Liver (tissue), 9 donors: ENCODE data around the gene DAB1. TPM values are rescaled to one million over a fixed set of nuclear protein-coding genes. Genes with fewer than 3 reads are reported as not detected.

Source experiments
- DNase-seq: peaks from one replicate; pipeline ENCODE4 v3.0.0-alpha.2; 2017; ENCODE audit warnings: low spot score
- H3K27ac ChIP-seq, 2 donors: one replicate each; pipeline ENCODE4 v1.7.0; 2013; ENCODE audit warnings: inconsistent platforms in 2 of 2, low read length in 2 of 2, control low read depth in 1 of 2, low read depth in 1 of 2, mild to moderate bottlenecking in 1 of 2
- H3K27me3 ChIP-seq, 4 donors: one replicate each; pipeline versions ENCODE4 v1.6.1 to v1.7.0; 2013; ENCODE audit warnings: low read length in 3 of 4, inconsistent platforms in 1 of 4, mild to moderate bottlenecking in 1 of 4, moderate library complexity in 1 of 4; ENCODE audit not compliant: control insufficient read depth in 4 of 4, insufficient read depth in 4 of 4
- H3K36me3 ChIP-seq, 4 donors: one replicate each; pipeline versions ENCODE4 v1.6.1 to v1.7.0; 2013; ENCODE audit warnings: low read length in 3 of 4, mild to moderate bottlenecking in 3 of 4, low read depth in 1 of 4, moderate library complexity in 1 of 4; ENCODE audit not compliant: control insufficient read depth in 4 of 4, insufficient read depth in 3 of 4
- H3K4me1 ChIP-seq, 4 donors: one replicate each; pipeline versions ENCODE4 v1.6.1 to v1.7.0; 2013; ENCODE audit warnings: low read length in 3 of 4, mild to moderate bottlenecking in 3 of 4, moderate library complexity in 1 of 4; ENCODE audit not compliant: control insufficient read depth in 4 of 4, insufficient read depth in 4 of 4
- H3K4me3 ChIP-seq, 3 donors: one replicate each; pipeline versions ENCODE4 v1.6.1 to v1.7.0; 2013; ENCODE audit warnings: low read length in 3 of 3, control low read depth in 1 of 3, low read depth in 1 of 3, mild to moderate bottlenecking in 1 of 3
- H3K9ac ChIP-seq, 2 donors: one replicate each; pipeline ENCODE4 v1.7.0; 2013; ENCODE audit warnings: low read length in 2 of 2, mild to moderate bottlenecking in 2 of 2, moderate library complexity in 2 of 2, control low read depth in 1 of 2, low read depth in 1 of 2
- H3K9me3 ChIP-seq, 4 donors: one replicate each; pipeline versions ENCODE4 v1.6.1 to v1.7.0; 2013; ENCODE audit warnings: low read length in 3 of 4; ENCODE audit not compliant: control insufficient read depth in 4 of 4
- FOXA1 ChIP-seq: IDR thresholded peaks from 2 replicates; pipeline ENCODE4 v1.6.1; 2016; ENCODE audit warnings: antibody characterized with exemption
- FOXA2 ChIP-seq: IDR thresholded peaks from 2 replicates; pipeline ENCODE4 v1.6.1; 2016; ENCODE audit warnings: antibody characterized with exemption
- GABPA ChIP-seq, 2 donors: IDR thresholded peaks in 1 of 2; conservative IDR thresholded peaks in 1 of 2; 2 replicates each; pipeline ENCODE4 v1.6.1; 2016; ENCODE audit warnings: antibody characterized with exemption in 2 of 2, mild to moderate bottlenecking in 1 of 2, moderate library complexity in 1 of 2
- HNF4A ChIP-seq, 2 donors: conservative IDR thresholded peaks; 2 replicates each; pipeline ENCODE4 v1.6.1; 2016; ENCODE audit warnings: antibody characterized with exemption in 2 of 2, mild to moderate bottlenecking in 2 of 2
- HNF4G ChIP-seq: IDR thresholded peaks from 2 replicates; pipeline ENCODE4 v1.6.1; 2016; ENCODE audit warnings: antibody characterized with exemption
- JUND ChIP-seq, 2 donors: IDR thresholded peaks; 2 replicates each; pipeline ENCODE4 v1.6.1; 2016; ENCODE audit warnings: antibody characterized with exemption in 2 of 2
- NR2F2 ChIP-seq: IDR thresholded peaks from 2 replicates; pipeline ENCODE4 v1.6.1; 2016; ENCODE audit warnings: antibody characterized with exemption
- RAD21 ChIP-seq, 2 donors: IDR thresholded peaks; 2 replicates each; pipeline ENCODE4 v1.6.1; 2016; ENCODE audit warnings: antibody characterized with exemption in 2 of 2, mild to moderate bottlenecking in 2 of 2
- RXRA ChIP-seq, 2 donors: IDR thresholded peaks; 2 replicates each; pipeline ENCODE4 v1.6.1; 2017 to 2018; ENCODE audit warnings: antibody characterized with exemption in 2 of 2, mild to moderate bottlenecking in 1 of 2
- TAF1 ChIP-seq: conservative IDR thresholded peaks from 2 replicates; pipeline ENCODE4 v1.6.1; 2016; ENCODE audit warnings: antibody characterized with exemption, mild to moderate bottlenecking
- YY1 ChIP-seq: IDR thresholded peaks from 2 replicates; pipeline ENCODE4 v1.6.1; 2016; ENCODE audit warnings: antibody characterized with exemption, mild to moderate bottlenecking
- WGBS: extraction: QIAGEN DNeasy Blood & Tissue Kit; methylation state at CpG from one replicate; pipeline ENCODE4 v1.1.7; 2013; 5-methylcytosine and 5-hydroxymethylcytosine counted together
- polyA plus RNA-seq, 2 donors: library from polyadenylated mRNA; stranded (reverse) in 1 of 2; unstranded in 1 of 2; fragments of 200-250 nt in 1 of 2; fragments of >200 nt in 1 of 2; fragmentation: Nextera tagmentation in 1 of 2; extraction: Ambion mirVana in 1 of 2; gene quantifications; one replicate each; pipeline versions ENCODE4 v1.2.1 to v1.2.3, GENCODE V29; 2013 to 2015
- total RNA-seq, 2 donors: library from RNA; depleted of rRNA; stranded (reverse); fragments of >200 nt; gene quantifications; one replicate each; pipeline ENCODE4 v1.2.3, GENCODE V29; 2014
- TF ChIP-seq, protein P1 (sequence below): IDR thresholded peaks from 2 replicates; pipeline ENCODE4 v1.6.1; 2016; ENCODE audit warnings: antibody characterized with exemption
- TF ChIP-seq, protein P2 (sequence below): IDR thresholded peaks from 2 replicates; pipeline ENCODE4 v1.6.1; 2016; ENCODE audit warnings: antibody characterized with exemption
- TF ChIP-seq, protein P3 (sequence below): IDR thresholded peaks from 2 replicates; pipeline ENCODE4 v1.6.1; 2016; ENCODE audit warnings: antibody characterized with exemption
- TF ChIP-seq, protein P4 (sequence below): IDR thresholded peaks from 2 replicates; pipeline ENCODE4 v1.6.1; 2016; ENCODE audit warnings: antibody characterized with exemption, mild to moderate bottlenecking
- TF ChIP-seq, protein P5 (sequence below): fragments of 150-350 bp; IDR thresholded peaks from 2 replicates; pipeline ENCODE4 v1.5.1; 2017; ENCODE audit warnings: improper control_type of control experiment, low read depth, low read length; ENCODE audit not compliant: missing input control
- donor health status: healthy.
- donor health status: healthy.
- donor health status: healthy.
- donor health status: healthy.
- donor health status: healthy.

Gene DAB1
- total and polyA plus RNA-seq, 4 donors, result 0.54 to 1.7 (median 1.2) TPM

DNA sequence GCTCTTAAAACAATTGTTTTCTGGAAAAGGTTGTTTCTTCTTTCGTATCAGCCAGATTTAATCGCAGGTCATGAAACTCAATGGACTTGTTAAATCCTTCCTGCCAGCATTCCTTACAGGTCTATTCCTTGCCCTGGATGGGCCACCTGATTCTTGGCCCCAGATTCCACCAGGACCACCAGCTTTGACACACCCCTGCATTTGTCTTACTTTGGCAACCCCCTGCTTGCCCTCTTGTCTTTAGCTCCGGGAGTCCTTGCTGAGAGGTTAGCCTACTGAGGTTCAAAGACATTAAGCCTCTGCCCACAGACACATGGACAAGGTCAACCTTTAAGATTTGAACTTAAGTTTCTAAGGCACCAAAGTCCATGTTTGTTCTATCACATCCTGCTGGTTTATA lies 27.1 kb upstream of the DAB1 start:
- H3K36me3 ChIP-seq, result no peaks in the 10 kb centered on the region
- H3K27ac ChIP-seq, result no peak overlapping the region
- 68% methylated on average over 3 of the region's 3 CpGs for WGBS
- no peak for TF ChIP-seq FOXA2
- TF ChIP-seq, protein P1, sequence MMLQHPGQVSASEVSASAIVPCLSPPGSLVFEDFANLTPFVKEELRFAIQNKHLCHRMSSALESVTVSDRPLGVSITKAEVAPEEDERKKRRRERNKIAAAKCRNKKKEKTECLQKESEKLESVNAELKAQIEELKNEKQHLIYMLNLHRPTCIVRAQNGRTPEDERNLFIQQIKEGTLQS, result no peak
- TF ChIP-seq, protein P2, sequence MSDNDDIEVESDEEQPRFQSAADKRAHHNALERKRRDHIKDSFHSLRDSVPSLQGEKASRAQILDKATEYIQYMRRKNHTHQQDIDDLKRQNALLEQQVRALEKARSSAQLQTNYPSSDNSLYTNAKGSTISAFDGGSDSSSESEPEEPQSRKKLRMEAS, result no peak
- TF ChIP-seq RXRA (IDR thresholded peaks at IDR 0.05), result no peak
- TF ChIP-seq, protein P3, sequence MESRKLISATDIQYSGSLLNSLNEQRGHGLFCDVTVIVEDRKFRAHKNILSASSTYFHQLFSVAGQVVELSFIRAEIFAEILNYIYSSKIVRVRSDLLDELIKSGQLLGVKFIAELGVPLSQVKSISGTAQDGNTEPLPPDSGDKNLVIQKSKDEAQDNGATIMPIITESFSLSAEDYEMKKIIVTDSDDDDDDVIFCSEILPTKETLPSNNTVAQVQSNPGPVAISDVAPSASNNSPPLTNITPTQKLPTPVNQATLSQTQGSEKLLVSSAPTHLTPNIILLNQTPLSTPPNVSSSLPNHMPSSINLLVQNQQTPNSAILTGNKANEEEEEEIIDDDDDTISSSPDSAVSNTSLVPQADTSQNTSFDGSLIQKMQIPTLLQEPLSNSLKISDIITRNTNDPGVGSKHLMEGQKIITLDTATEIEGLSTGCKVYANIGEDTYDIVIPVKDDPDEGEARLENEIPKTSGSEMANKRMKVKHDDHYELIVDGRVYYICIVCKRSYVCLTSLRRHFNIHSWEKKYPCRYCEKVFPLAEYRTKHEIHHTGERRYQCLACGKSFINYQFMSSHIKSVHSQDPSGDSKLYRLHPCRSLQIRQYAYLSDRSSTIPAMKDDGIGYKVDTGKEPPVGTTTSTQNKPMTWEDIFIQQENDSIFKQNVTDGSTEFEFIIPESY, result no peak
- no peak for TF ChIP-seq JUND (IDR thresholded peaks at IDR 0.05)
- TF ChIP-seq RAD21 (IDR thresholded peaks at IDR 0.05), result no peak
- TF ChIP-seq, protein P4, sequence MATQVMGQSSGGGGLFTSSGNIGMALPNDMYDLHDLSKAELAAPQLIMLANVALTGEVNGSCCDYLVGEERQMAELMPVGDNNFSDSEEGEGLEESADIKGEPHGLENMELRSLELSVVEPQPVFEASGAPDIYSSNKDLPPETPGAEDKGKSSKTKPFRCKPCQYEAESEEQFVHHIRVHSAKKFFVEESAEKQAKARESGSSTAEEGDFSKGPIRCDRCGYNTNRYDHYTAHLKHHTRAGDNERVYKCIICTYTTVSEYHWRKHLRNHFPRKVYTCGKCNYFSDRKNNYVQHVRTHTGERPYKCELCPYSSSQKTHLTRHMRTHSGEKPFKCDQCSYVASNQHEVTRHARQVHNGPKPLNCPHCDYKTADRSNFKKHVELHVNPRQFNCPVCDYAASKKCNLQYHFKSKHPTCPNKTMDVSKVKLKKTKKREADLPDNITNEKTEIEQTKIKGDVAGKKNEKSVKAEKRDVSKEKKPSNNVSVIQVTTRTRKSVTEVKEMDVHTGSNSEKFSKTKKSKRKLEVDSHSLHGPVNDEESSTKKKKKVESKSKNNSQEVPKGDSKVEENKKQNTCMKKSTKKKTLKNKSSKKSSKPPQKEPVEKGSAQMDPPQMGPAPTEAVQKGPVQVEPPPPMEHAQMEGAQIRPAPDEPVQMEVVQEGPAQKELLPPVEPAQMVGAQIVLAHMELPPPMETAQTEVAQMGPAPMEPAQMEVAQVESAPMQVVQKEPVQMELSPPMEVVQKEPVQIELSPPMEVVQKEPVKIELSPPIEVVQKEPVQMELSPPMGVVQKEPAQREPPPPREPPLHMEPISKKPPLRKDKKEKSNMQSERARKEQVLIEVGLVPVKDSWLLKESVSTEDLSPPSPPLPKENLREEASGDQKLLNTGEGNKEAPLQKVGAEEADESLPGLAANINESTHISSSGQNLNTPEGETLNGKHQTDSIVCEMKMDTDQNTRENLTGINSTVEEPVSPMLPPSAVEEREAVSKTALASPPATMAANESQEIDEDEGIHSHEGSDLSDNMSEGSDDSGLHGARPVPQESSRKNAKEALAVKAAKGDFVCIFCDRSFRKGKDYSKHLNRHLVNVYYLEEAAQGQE, result no peak
- TF ChIP-seq YY1, result no peak
- no peak for TF ChIP-seq FOXA1
- no peak for TF ChIP-seq HNF4A (conservative IDR thresholded peaks at IDR 0.05)
- TF ChIP-seq, protein P5, sequence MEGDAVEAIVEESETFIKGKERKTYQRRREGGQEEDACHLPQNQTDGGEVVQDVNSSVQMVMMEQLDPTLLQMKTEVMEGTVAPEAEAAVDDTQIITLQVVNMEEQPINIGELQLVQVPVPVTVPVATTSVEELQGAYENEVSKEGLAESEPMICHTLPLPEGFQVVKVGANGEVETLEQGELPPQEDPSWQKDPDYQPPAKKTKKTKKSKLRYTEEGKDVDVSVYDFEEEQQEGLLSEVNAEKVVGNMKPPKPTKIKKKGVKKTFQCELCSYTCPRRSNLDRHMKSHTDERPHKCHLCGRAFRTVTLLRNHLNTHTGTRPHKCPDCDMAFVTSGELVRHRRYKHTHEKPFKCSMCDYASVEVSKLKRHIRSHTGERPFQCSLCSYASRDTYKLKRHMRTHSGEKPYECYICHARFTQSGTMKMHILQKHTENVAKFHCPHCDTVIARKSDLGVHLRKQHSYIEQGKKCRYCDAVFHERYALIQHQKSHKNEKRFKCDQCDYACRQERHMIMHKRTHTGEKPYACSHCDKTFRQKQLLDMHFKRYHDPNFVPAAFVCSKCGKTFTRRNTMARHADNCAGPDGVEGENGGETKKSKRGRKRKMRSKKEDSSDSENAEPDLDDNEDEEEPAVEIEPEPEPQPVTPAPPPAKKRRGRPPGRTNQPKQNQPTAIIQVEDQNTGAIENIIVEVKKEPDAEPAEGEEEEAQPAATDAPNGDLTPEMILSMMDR, result no peak
- TF ChIP-seq NR2F2, result no peak
- TF ChIP-seq HNF4G, result no peak
- no peak for TF ChIP-seq TAF1
- no peak for TF ChIP-seq GABPA (IDR thresholded peaks at IDR 0.05 in 1 of 2, conservative IDR thresholded peaks at IDR 0.05 in 1 of 2)
- H3K4me1 ChIP-seq, result no peaks in the 10 kb centered on the region
- peaks cover 0 to 2% (median 0%) of the 10 kb centered on the region in 4 donors for H3K27me3 ChIP-seq
- H3K9me3 ChIP-seq, result no peaks in the 10 kb centered on the region
- no peak for DNase-seq
- H3K4me3 ChIP-seq, result no peak overlapping the region
- no peak overlapping the region for H3K9ac ChIP-seq

DNA sequence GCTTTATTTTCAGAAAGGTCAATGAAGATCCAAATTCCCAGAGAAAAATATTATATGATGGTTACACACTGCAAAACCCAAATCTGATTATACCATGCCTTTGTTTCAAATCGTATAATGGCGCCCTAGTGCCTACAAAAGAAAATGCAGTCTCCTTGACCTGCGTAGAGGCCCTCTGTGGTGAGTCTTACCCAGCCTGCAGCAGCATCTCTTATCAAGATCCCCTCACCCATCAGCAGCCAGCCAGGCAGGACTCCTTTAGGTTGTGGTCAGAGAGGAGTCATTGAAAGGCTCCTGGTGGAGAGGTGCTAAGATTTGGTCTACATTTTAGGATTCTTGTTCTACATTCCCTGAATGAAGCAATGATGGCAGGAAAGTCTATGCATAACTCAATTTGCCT lies 23.7 kb upstream of the DAB1 start:
- TF ChIP-seq, protein P3, result no peak
- TF ChIP-seq NR2F2, result no peak
- WGBS, result 92% methylated on average over 3 of the region's 3 CpGs
- H3K4me1 ChIP-seq, result no peaks in the 10 kb centered on the region
- no peak overlapping the region for H3K9ac ChIP-seq
- H3K27ac ChIP-seq, result no peak overlapping the region
- peaks cover 0 to 4% (median 0%) of the 10 kb centered on the region in 4 donors for H3K27me3 ChIP-seq
- H3K4me3 ChIP-seq, result no peak overlapping the region
- no peaks in the 10 kb centered on the region for H3K9me3 ChIP-seq
- H3K36me3 ChIP-seq, result no peaks in the 10 kb centered on the region
- DNase-seq, result no peak
